Karpas-422 (cell line): ENCODE data around the gene MUC2. TPM values are rescaled to one million over a fixed set of nuclear protein-coding genes. Genes with fewer than 3 reads are reported as not detected.

Source experiments
- DNase-seq: peaks from one replicate; pipeline ENCODE4 v3.0.0-alpha.2; 2015
- H2AFZ ChIP-seq: fragments of 200-600 bp; sonication (generic); 2 replicates; pipeline ENCODE4 v1.6.1; 2014; ENCODE audit warnings: antibody characterized with exemption, low read length, mixed read lengths
- H3K27ac ChIP-seq: fragments of 200-600 bp; sonication (generic); 2 replicates; pipeline ENCODE4 v1.5.1; 2014; ENCODE audit warnings: mild to moderate bottlenecking, low read length, moderate library complexity
- H3K27me3 ChIP-seq: fragments of 200-600 bp; sonication (generic); 2 replicates; pipeline ENCODE4 v1.6.1; 2014; ENCODE audit warnings: low read length, mixed read lengths
- H3K36me3 ChIP-seq: fragments of 200-600 bp; sonication (generic); 2 replicates; pipeline ENCODE4 v1.6.1; 2014; ENCODE audit warnings: low read length, mixed read lengths; ENCODE audit not compliant: insufficient read depth
- H3K4me1 ChIP-seq: fragments of 200-600 bp; sonication (generic); 2 replicates; pipeline ENCODE4 v1.6.1; 2014; ENCODE audit warnings: mild to moderate bottlenecking, low read length, mixed read lengths
- H3K4me2 ChIP-seq: fragments of 200-600 bp; sonication (generic); 2 replicates; pipeline ENCODE4 v1.6.1; 2014; ENCODE audit warnings: low read length, low read depth, mild to moderate bottlenecking; ENCODE audit not compliant: poor library complexity, severe bottlenecking
- H3K4me3 ChIP-seq: fragments of 200-600 bp; sonication (generic); 2 replicates; pipeline ENCODE4 v1.5.1; 2014; ENCODE audit warnings: mild to moderate bottlenecking, antibody characterized with exemption, low read length, mixed read lengths
- H3K79me2 ChIP-seq: fragments of 200-600 bp; sonication (generic); 2 replicates; pipeline ENCODE4 v1.6.1; 2014; ENCODE audit warnings: mild to moderate bottlenecking, low read length, mixed read lengths
- H3K9ac ChIP-seq: fragments of 200-600 bp; sonication (generic); 2 replicates; pipeline ENCODE4 v1.6.0; 2014; ENCODE audit warnings: low read length
- H3K9me2 ChIP-seq: fragments of 200-600 bp; sonication (generic), shearing (Covaris generic); replicated peaks from 2 replicates; pipeline ENCODE4 v1.6.0; 2014; ENCODE audit warnings: mild to moderate bottlenecking, low read length, moderate library complexity; ENCODE audit not compliant: insufficient read depth
- H3K9me3 ChIP-seq: fragments of 300-700, 200-600 bp; sonication (generic); 2 replicates; pipeline ENCODE4 v1.6.1; 2014; ENCODE audit warnings: low read length, mixed read lengths
- H4K20me1 ChIP-seq: fragments of 200-600 bp; sonication (generic); 2 replicates; pipeline ENCODE4 v1.6.1; 2014; ENCODE audit warnings: mild to moderate bottlenecking, antibody characterized with exemption, low read length, low read depth; ENCODE audit not compliant: insufficient read depth
- total RNA-seq: library from RNA; depleted of rRNA; stranded (reverse); fragments of >200 nt; shearing (Covaris generic); gene quantifications from 2 replicates; pipeline ENCODE4 v1.2.3, GENCODE V29; 2014; ENCODE audit warnings: low replicate concordance; rRNA removed

Gene MUC2
- total RNA-seq, 1 experiment from 2014 or later = not detected

DNA sequence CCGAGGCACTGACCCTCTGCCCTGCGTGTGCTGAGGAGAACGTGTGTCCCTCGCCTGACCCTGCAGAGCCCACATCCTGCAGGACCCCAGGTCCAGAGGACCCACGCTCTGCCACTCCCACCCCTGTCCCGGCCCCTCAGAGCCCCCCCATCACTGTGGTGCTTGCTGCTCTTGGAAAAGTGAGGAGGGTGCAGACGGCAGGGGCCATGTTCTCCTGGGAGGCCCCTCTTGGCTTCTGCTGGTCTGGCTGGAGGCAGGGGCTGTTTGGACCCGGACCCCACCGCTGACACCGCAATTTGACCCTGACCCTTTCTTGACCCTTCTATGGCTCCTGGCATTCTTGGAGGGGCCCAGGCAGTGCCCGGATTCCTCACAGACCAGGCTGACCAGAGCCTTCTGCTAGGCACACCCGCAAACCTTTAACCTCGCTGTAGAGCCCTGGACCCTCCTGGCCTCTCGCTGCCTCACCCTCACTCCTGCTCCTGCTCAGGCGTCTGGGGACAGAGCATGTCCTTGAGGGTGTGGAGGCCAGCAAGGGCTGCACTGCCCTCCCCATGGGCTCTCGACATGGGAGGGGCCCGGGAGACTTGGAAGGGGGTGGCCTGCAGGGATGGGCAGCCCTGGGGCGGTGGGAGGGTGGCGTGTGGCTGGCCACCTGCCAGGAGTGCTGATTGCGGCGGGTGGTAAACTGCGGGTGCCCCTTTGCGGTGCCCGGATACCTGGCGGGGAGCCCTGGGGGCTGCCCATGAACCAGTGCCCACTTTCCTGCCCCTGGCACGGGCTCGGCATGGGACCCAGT, 46.1 kb downstream of the MUC2 start:
- no peaks in the 10 kb centered on the region for H3K4me1 ChIP-seq
- H3K9me3 ChIP-seq = no peaks in the 10 kb centered on the region
- no peak overlapping the region for H3K4me2 ChIP-seq
- H4K20me1 ChIP-seq = no peaks in the 10 kb centered on the region
- no peak overlapping the region for H3K4me3 ChIP-seq
- H3K9ac ChIP-seq = no peak overlapping the region
- H3K79me2 ChIP-seq = no peaks in the 10 kb centered on the region
- no peak overlapping the region for H3K27ac ChIP-seq
- no peak for DNase-seq
- H3K9me2 ChIP-seq = no peaks in the 10 kb centered on the region
- no peaks in the 10 kb centered on the region for H3K36me3 ChIP-seq
- H3K27me3 ChIP-seq = no peaks in the 10 kb centered on the region
- no peak overlapping the region for H2AFZ ChIP-seq

DNA sequence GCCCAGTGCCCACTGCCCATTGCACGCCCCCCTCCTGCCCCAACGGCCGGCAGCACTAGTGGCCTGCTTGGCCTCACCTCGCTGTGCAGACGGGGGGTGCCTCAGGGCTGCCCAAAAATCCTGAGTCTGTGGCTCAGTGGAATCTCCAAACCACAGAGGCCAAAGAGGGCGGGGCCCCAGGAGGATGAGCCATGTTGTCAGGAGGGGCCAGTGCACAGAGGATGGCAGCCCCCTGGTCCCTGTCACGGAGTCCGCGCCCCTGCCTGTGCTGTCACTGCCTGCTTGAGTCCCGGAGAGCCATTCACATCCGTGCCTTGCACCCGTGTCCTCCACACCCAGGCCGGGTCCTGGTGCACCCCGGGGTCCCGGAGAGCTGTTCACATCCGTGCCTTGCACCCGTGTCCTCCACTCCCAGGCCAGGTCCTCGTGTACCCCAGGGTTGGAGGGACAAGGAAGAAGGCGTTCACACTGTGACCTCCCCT, 46.7 kb downstream of the MUC2 start:
- H3K27me3 ChIP-seq = no peaks in the 10 kb centered on the region
- no peak overlapping the region for H3K9ac ChIP-seq
- no peak overlapping the region for H3K4me3 ChIP-seq
- H4K20me1 ChIP-seq = no peaks in the 10 kb centered on the region
- no peak overlapping the region for H3K4me2 ChIP-seq
- no peaks in the 10 kb centered on the region for H3K36me3 ChIP-seq
- no peak for DNase-seq
- H2AFZ ChIP-seq = no peak overlapping the region
- H3K4me1 ChIP-seq = no peaks in the 10 kb centered on the region
- no peak overlapping the region for H3K27ac ChIP-seq
- no peaks in the 10 kb centered on the region for H3K9me3 ChIP-seq
- no peaks in the 10 kb centered on the region for H3K79me2 ChIP-seq
- H3K9me2 ChIP-seq = no peaks in the 10 kb centered on the region

DNA sequence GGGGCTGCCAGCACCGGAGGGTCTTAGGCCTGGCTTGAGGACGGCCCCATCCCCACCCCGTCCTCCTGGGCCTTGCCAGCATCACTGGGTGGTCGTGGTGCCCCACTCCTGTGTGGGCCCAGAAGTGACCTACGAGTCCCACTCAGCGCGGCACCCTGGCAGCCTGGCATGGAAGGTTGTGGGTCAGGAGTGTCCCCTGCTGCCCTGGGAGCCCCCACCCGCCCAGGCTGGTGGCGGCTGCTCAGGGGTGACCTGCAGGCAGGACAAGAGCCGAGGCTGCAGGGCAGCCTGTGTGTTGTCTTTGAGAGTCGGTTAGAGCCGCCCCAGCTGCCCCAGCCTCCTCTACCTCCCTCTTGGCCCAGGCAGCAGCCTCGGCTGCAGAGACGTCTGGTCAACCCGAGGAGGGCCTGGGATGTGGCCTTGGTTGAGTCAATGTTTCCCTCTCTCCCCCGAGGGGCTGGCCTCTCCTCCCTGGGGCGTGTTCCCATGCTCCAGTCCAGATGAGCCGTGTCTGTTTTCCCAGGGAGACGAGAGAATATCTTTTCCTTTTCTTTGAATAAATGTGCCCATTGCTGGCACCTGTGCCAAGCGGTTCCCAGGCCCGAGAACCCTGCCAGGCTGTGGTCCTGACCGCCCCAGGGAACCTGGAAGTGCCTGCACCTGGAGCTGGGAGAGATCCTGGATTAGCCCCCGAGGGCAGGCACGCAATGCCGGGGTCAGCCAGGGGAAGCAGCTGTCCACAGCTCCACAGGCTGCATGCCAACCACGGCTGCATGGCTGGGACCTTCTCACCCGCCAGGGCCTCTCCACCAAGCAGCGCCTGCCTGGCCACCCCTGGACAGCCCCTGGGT, 47.4 kb downstream of the MUC2 start:
- Histone ChIP-seq H3K4me1 (no peaks in the 10 kb centered on the region), H3K79me2 (no peaks in the 10 kb centered on the region), H3K9me2 (no peaks in the 10 kb centered on the region), H3K4me2 (no peak overlapping the region), H3K27ac (no peak overlapping the region), H3K4me3 (no peak overlapping the region), H4K20me1 (no peaks in the 10 kb centered on the region), H3K36me3 (no peaks in the 10 kb centered on the region), H3K9me3 (no peaks in the 10 kb centered on the region), H3K9ac (no peak overlapping the region), H2AFZ (no peak overlapping the region), H3K27me3 (no peaks in the 10 kb centered on the region)
- no peak for DNase-seq

DNA sequence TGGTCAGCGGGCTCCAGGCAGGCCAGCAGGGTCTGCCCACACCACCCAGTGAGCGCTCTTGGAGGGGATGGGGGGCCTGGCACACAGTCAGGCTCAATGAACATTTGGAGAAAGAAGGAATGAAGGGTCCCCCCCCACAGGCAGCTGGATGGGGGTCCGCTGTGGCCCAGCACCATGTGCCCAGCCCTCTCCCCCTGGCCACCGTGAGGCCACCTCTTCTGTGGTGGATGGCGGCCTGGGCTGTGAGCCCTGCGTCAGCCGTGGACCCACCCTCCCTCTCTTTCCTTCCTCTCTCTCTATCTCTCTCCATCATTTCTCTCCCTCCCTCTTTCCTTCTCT, 48.0 kb downstream of the MUC2 start:
- Histone ChIP-seq H3K9me3 (no peaks in the 10 kb centered on the region), H3K27me3 (no peaks in the 10 kb centered on the region), H2AFZ (no peak overlapping the region), H3K4me3 (no peak overlapping the region), H3K4me1 (no peaks in the 10 kb centered on the region), H3K9me2 (no peaks in the 10 kb centered on the region), H3K4me2 (no peak overlapping the region), H3K9ac (no peak overlapping the region), H4K20me1 (no peaks in the 10 kb centered on the region), H3K27ac (no peak overlapping the region), H3K79me2 (no peaks in the 10 kb centered on the region), H3K36me3 (no peaks in the 10 kb centered on the region)
- no peak for DNase-seq

DNA sequence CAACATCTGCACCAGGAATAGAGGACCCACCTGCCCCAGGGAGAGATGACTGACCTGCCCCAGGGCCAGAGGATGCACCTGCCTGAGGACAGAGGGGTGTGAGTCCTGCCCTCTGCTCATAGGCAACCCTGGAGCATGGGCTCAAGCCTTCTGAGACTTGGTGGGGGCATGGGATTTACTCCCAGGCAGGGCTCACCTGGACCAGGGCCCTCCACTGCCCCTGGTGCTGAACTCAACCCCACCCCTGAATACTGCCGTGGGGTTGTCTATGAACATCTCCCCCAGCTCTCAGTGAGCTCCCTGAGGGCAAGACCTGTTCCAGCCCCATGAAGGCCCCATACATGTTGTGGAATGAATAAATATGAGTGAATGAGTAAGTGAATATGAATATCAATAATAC, 49.3 kb downstream of the MUC2 start:
- Histone ChIP-seq H3K27ac (no peak overlapping the region), H3K27me3 (no peaks in the 10 kb centered on the region), H3K4me1 (no peaks in the 10 kb centered on the region), H3K4me2 (no peak overlapping the region), H3K36me3 (no peaks in the 10 kb centered on the region), H3K79me2 (no peaks in the 10 kb centered on the region), H4K20me1 (no peaks in the 10 kb centered on the region), H3K4me3 (no peak overlapping the region), H3K9ac (no peak overlapping the region), H2AFZ (no peak overlapping the region), H3K9me3 (no peaks in the 10 kb centered on the region), H3K9me2 (no peaks in the 10 kb centered on the region)
- DNase-seq = peak; percentile 56

Other genes starting within 250 kb of the MUC2 start
- 0.48 and 1.5 TPM in 2 replicates for gene CRACR2B, start 247.0 kb upstream of the MUC2 start, total RNA-seq
- 8.4 and 10.5 TPM in 2 replicates for gene CD151, start 241.9 kb upstream of the MUC2 start, total RNA-seq
- 113 and 203 TPM in 2 replicates for gene POLR2L, start 232.3 kb upstream of the MUC2 start, total RNA-seq
- gene TSPAN4, start 232.0 kb upstream of the MUC2 start, total RNA-seq = 4.0 TPM in 1 of 2 replicates, not detected in the other
- gene CHID1, start 164.1 kb upstream of the MUC2 start, total RNA-seq = 32.8 and 43.7 TPM in 2 replicates
- 20.0 and 34.6 TPM in 2 replicates for gene AP2A2, start 149.0 kb upstream of the MUC2 start, total RNA-seq
- gene MUC6, start 38.2 kb upstream of the MUC2 start, total RNA-seq = not detected in 2 replicates
- not detected in 2 replicates for gene MUC5AC, start 83.1 kb downstream of the MUC2 start, total RNA-seq
- gene MUC5B, start 148.2 kb downstream of the MUC2 start, total RNA-seq = under 0.01 and 0.04 TPM in 2 replicates
- gene TOLLIP, start 234.8 kb downstream of the MUC2 start, total RNA-seq = 6.5 and 20.9 TPM in 2 replicates